ENCODE measurements around the gene ROCK1. TPM values are rescaled to one million over a fixed set of nuclear protein-coding genes. Genes with fewer than 3 reads are reported as not detected.

ROCK1 gene
- total RNA-seq, 1 experiment from 2014 or later, result 50.3 TPM

- Histone ChIP-seq H3K9me3 (no peaks in the 10 kb centered on the region), H3K27me3 (replicated peaks; ENCODE audit: control insufficient read depth, insufficient read depth, low read length) (no peaks in the 10 kb centered on the region), H3K4me1 (peaks cover 7% of the 10 kb centered on the region), H3K4me3 (ENCODE audit: low read depth, low read length) (no peak overlapping the region), H3K36me3 (ENCODE audit: control insufficient read depth, insufficient read depth, low read length) (no peaks in the 10 kb centered on the region)
- Mint-ChIP-seq H3K36me3 (ENCODE audit: insufficient read depth, unreplicated experiment) (no peaks in the 10 kb centered on the region), H3K9me3 (ENCODE audit: unreplicated experiment) (no peaks in the 10 kb centered on the region), H3K27me3 (ENCODE audit: insufficient read depth, unreplicated experiment) (no peaks in the 10 kb centered on the region), H3K4me3 (ENCODE audit: unreplicated experiment) (no peak overlapping the region), H3K4me1 (ENCODE audit: low read depth, unreplicated experiment) (peaks cover 5% of the 10 kb centered on the region), H3K27ac (ENCODE audit: unreplicated experiment) (no peak overlapping the region)
- BruUV-seq (replicated peaks), result no TSS peak
- DNase-seq, result no peak
- CTCF ChIA-PET, result no interaction called here
- POLR2A ChIA-PET, result interaction anchor here (0.7 kb wide), 1 partner anchor 23 kb away, joined by 4 read pairs; no protein-coding TSS in a partner anchor
- TF ChIP-seq CTCF (IDR thresholded peaks at IDR 0.05; ENCODE audit: insufficient read depth in 1 of 2, low read depth in 1 of 2, low read length in 1 of 2, severe bottlenecking in 1 of 2, unreplicated experiment in 1 of 2), result no peak
- intact Hi-C loops (cut with micrococcal nuclease; ENCODE audit: unreplicated experiment), result loop anchor here (5.0 to 10.0 kb wide), 2 partner anchors 60 to 132 kb away; partner anchors contain the start of gene ROCK1
Measured at GRCh38 chr18:21052385-21052784, 59.2 kb downstream of the ROCK1 start.

DNA sequence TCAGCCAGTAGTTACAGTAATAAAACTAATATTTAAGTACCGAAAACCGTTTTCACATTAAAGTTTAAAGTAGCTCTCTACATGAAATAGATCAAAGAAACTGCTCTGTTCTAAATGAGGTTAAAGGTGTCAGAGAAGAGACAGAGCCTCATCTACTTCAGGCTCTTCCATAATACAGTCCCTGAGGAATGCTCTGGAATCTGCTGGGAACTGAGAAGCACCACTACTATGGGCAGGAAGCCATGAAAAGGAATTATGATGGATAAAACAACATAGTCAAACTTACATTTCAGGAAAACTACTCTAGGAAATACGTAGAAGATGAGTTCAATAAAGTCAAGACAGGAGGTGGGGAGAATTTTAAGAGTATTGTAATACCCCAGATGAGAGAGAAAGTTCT is 60.0 kb downstream of the ROCK1 start:
- intact Hi-C loops (cut with micrococcal nuclease; ENCODE audit: unreplicated experiment), result loop anchor here (5.0 to 10.0 kb wide), 2 partner anchors 61 to 133 kb away; partner anchors contain the start of gene ROCK1
- Histone ChIP-seq H3K27me3 (replicated peaks; ENCODE audit: control insufficient read depth, insufficient read depth, low read length) (no peaks in the 10 kb centered on the region), H3K4me1 (peaks cover 7% of the 10 kb centered on the region), H3K9me3 (no peaks in the 10 kb centered on the region), H3K36me3 (ENCODE audit: control insufficient read depth, insufficient read depth, low read length) (no peaks in the 10 kb centered on the region), H3K4me3 (ENCODE audit: low read depth, low read length) (no peak overlapping the region)
- no peak overlapping the region for H3K4me3 Mint-ChIP-seq (ENCODE audit: unreplicated experiment)
- H3K36me3 Mint-ChIP-seq (ENCODE audit: insufficient read depth, unreplicated experiment), result no peaks in the 10 kb centered on the region
- ChIA-PET POLR2A (no interaction called here), CTCF (no interaction called here)
- no peak for DNase-seq
- H3K9me3 Mint-ChIP-seq (ENCODE audit: unreplicated experiment), result no peaks in the 10 kb centered on the region
- H3K4me1 Mint-ChIP-seq (ENCODE audit: low read depth, unreplicated experiment), result peaks cover 5% of the 10 kb centered on the region
- no TSS peak for BruUV-seq (replicated peaks)
- no peak for TF ChIP-seq CTCF (IDR thresholded peaks at IDR 0.05; ENCODE audit: insufficient read depth in 1 of 2, low read depth in 1 of 2, low read length in 1 of 2, severe bottlenecking in 1 of 2, unreplicated experiment in 1 of 2)
- no peaks in the 10 kb centered on the region for H3K27me3 Mint-ChIP-seq (ENCODE audit: insufficient read depth, unreplicated experiment)
- no peak overlapping the region for H3K27ac Mint-ChIP-seq (ENCODE audit: unreplicated experiment)

GRCh38 chr18:21049306-21049705 is 62.3 kb downstream of the ROCK1 start:
- H3K27me3 Mint-ChIP-seq (ENCODE audit: insufficient read depth, unreplicated experiment), result no peaks in the 10 kb centered on the region
- no peak for TF ChIP-seq CTCF (IDR thresholded peaks at IDR 0.05; ENCODE audit: insufficient read depth in 1 of 2, low read depth in 1 of 2, low read length in 1 of 2, severe bottlenecking in 1 of 2, unreplicated experiment in 1 of 2)
- intact Hi-C loops (cut with micrococcal nuclease; ENCODE audit: unreplicated experiment), result loop anchor here (10.0 kb wide), 1 partner anchor 75 kb away; no protein-coding TSS in a partner anchor
- Histone ChIP-seq H3K9me3 (no peaks in the 10 kb centered on the region), H3K4me1 (peaks cover 7% of the 10 kb centered on the region), H3K36me3 (ENCODE audit: control insufficient read depth, insufficient read depth, low read length) (no peaks in the 10 kb centered on the region), H3K4me3 (ENCODE audit: low read depth, low read length) (no peak overlapping the region), H3K27me3 (replicated peaks; ENCODE audit: control insufficient read depth, insufficient read depth, low read length) (no peaks in the 10 kb centered on the region)
- CTCF ChIA-PET, result interaction anchor here (0.6 kb wide), 1 partner anchor 50 kb away, joined by 3 read pairs; no protein-coding TSS in a partner anchor
- H3K4me3 Mint-ChIP-seq (ENCODE audit: unreplicated experiment), result no peak overlapping the region
- H3K9me3 Mint-ChIP-seq (ENCODE audit: unreplicated experiment), result no peaks in the 10 kb centered on the region
- BruUV-seq (replicated peaks), result no TSS peak
- POLR2A ChIA-PET, result no interaction called here
- H3K4me1 Mint-ChIP-seq (ENCODE audit: low read depth, unreplicated experiment), result peaks cover 5% of the 10 kb centered on the region
- no peak for DNase-seq
- peaks cover 5% of the 10 kb centered on the region for H3K36me3 Mint-ChIP-seq (ENCODE audit: insufficient read depth, unreplicated experiment)
- no peak overlapping the region for H3K27ac Mint-ChIP-seq (ENCODE audit: unreplicated experiment)
